Body of pancreas (tissue), 4 donors: ENCODE results near the gene PDE9A. TPM values are rescaled to one million over a fixed set of nuclear protein-coding genes. Genes with fewer than 3 reads are reported as not detected.

Experiments
- ATAC-seq: fragments of 150-250 bp; one replicate; pipeline ENCODE4 v1.9.1; 2016
- DNase-seq, 4 donors: peaks; one replicate each; pipeline ENCODE4 v3.0.0-alpha.2; 2019
- H3K27ac ChIP-seq, 4 donors: fragments of 200-600 bp; sonication (generic); 1 replicate in 3 of 4; 2 replicates in 1 of 4; pipeline versions ENCODE4 v1.5.1 to v1.6.1; 2016 to 2019; ENCODE audit warnings: mild to moderate bottlenecking in 1 of 4, mixed read lengths in 1 of 4, moderate library complexity in 1 of 4
- H3K27me3 ChIP-seq, 2 donors: fragments of 200-600 bp; sonication (generic); one replicate each; pipeline ENCODE4 v1.6.0; 2016; ENCODE audit warnings: mild to moderate bottlenecking in 1 of 2
- H3K36me3 ChIP-seq, 2 donors: fragments of 200-600 bp; sonication (generic); replicated peaks in 1 of 2; 2 replicates each; pipeline ENCODE4 v1.5.1; 2016; ENCODE audit warnings: low read depth in 2 of 2; ENCODE audit not compliant: insufficient read depth in 1 of 2
- H3K4me1 ChIP-seq: fragments of 200-600 bp; sonication (generic); one replicate; pipeline ENCODE4 v1.6.0; 2016
- H3K4me3 ChIP-seq, 2 donors: fragments of 200-600 bp; sonication (generic); 1 replicate in 1 of 2; 2 replicates in 1 of 2; pipeline ENCODE4 v1.5.1; 2016 to 2019
- H3K9me3 ChIP-seq, 3 donors: fragments of 200-600 bp; sonication (generic); 1 replicate in 2 of 3; 2 replicates in 1 of 3; pipeline ENCODE4 v1.5.1; 2016
- POLR2A ChIP-seq, 3 donors: fragments of 450-650 bp; IDR thresholded peaks; one replicate each; pipeline ENCODE4 v1.6.1; 2016; ENCODE audit warnings: antibody characterized with exemption in 3 of 3, mild to moderate bottlenecking in 2 of 3
- WGBS, 2 donors: methylation state at CpG; one replicate each; pipeline ENCODE4 v1.1.5; 2017; 5-methylcytosine and 5-hydroxymethylcytosine counted together
- intact Hi-C: fragments of 100-400 bp; cut with DNase I; formaldehyde crosslinking; loops from one replicate; pipeline ENCODE4 v1.15.1; 2023
- total RNA-seq, 2 donors: library from RNA; depleted of rRNA; stranded (reverse); fragments of >200 nt; gene quantifications; one replicate each; pipeline ENCODE4 v1.1.0, GENCODE V29; 2016
- TF ChIP-seq, protein P1 (sequence below), 7 experiments: fragments of 450-650 bp in 4 of 7; fragments of 200-600 bp in 3 of 7; sonication (generic) in 3 of 7; IDR thresholded peaks; one replicate each; pipeline ENCODE4 v1.5.1; 2016 to 2019; ENCODE audit warnings: antibody characterized with exemption in 7 of 7

The PDE9A gene
- total RNA-seq, 2 donors from 2014 or later: 5.2 to 7.9 TPM

GRCh38 chr21:42765656-42766055 is 112.2 kb downstream of the PDE9A start:
- Histone ChIP-seq H3K36me3 (peaks cover 0 to 4% of the 10 kb centered on the region in 2 donors), H3K4me1 (peaks cover 8% of the 10 kb centered on the region), H3K27me3 (no peaks in the 10 kb centered on the region), H3K9me3 (no peaks in the 10 kb centered on the region), H3K4me3 (no peak overlapping the region), H3K27ac (no peak overlapping the region)
- no peak for TF ChIP-seq POLR2A (IDR thresholded peaks at IDR 0.05)
- TF ChIP-seq, protein P1, sequence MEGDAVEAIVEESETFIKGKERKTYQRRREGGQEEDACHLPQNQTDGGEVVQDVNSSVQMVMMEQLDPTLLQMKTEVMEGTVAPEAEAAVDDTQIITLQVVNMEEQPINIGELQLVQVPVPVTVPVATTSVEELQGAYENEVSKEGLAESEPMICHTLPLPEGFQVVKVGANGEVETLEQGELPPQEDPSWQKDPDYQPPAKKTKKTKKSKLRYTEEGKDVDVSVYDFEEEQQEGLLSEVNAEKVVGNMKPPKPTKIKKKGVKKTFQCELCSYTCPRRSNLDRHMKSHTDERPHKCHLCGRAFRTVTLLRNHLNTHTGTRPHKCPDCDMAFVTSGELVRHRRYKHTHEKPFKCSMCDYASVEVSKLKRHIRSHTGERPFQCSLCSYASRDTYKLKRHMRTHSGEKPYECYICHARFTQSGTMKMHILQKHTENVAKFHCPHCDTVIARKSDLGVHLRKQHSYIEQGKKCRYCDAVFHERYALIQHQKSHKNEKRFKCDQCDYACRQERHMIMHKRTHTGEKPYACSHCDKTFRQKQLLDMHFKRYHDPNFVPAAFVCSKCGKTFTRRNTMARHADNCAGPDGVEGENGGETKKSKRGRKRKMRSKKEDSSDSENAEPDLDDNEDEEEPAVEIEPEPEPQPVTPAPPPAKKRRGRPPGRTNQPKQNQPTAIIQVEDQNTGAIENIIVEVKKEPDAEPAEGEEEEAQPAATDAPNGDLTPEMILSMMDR (IDR thresholded peaks at IDR 0.05): no peak
- ATAC-seq (no peak), DNase-seq (no peak)
- 78 to 88% methylated on average over 3 to 4 of the region's 4 CpGs for WGBS, 2 donors
- intact Hi-C loops: no loop called here

GRCh38 chr21:42766739-42767560 is 113.5 kb downstream of the PDE9A start:
- DNase-seq: no peak

DNA sequence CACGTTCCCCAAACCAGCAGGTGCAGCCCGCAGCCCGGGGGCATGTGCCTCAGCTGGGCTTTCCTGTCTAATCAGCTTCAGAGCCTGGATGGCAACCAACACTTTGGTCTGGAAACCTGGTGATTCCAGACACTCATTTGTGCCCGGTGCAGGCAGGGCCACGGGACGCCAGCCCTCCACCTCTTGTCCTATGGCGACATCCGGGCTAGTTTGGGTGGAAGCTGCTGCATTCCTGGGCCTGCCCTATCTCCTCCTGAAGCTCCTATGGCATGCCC is 114.1 kb downstream of the PDE9A start:
- Histone ChIP-seq H3K27ac (no peak overlapping the region), H3K9me3 (no peaks in the 10 kb centered on the region), H3K4me1 (no peaks in the 10 kb centered on the region), H3K36me3 (peaks cover 0 to 4% of the 10 kb centered on the region in 2 donors), H3K27me3 (no peaks in the 10 kb centered on the region), H3K4me3 (no peak overlapping the region)
- intact Hi-C loops: no loop called here
- DNase-seq (no peak), ATAC-seq (no peak)
- 77% methylated on average over 5 to 8 of the region's 8 CpGs for WGBS, 2 donors
- no peak for TF ChIP-seq POLR2A (IDR thresholded peaks at IDR 0.05)
- TF ChIP-seq, protein P1 (IDR thresholded peaks at IDR 0.05): no peak

More at GRCh38 chr21:42766739-42767560, 113.5 kb downstream of the PDE9A start:
- TF ChIP-seq, protein P1 (IDR thresholded peaks at IDR 0.05): no peak
- TF ChIP-seq POLR2A (IDR thresholded peaks at IDR 0.05): no peak
- peaks cover 0 to 4% of the 10 kb centered on the region in 2 donors for H3K36me3 ChIP-seq
- no peaks in the 10 kb centered on the region for H3K4me1 ChIP-seq
- no peak for ATAC-seq
- intact Hi-C loops: no loop called here
- no peaks in the 10 kb centered on the region for H3K9me3 ChIP-seq
- WGBS, 2 donors: 69 to 76% methylated on average over 18 to 24 of the region's 27 CpGs
- no peak overlapping the region for H3K4me3 ChIP-seq
- H3K27me3 ChIP-seq: no peaks in the 10 kb centered on the region
- H3K27ac ChIP-seq: no peak overlapping the region

DNA sequence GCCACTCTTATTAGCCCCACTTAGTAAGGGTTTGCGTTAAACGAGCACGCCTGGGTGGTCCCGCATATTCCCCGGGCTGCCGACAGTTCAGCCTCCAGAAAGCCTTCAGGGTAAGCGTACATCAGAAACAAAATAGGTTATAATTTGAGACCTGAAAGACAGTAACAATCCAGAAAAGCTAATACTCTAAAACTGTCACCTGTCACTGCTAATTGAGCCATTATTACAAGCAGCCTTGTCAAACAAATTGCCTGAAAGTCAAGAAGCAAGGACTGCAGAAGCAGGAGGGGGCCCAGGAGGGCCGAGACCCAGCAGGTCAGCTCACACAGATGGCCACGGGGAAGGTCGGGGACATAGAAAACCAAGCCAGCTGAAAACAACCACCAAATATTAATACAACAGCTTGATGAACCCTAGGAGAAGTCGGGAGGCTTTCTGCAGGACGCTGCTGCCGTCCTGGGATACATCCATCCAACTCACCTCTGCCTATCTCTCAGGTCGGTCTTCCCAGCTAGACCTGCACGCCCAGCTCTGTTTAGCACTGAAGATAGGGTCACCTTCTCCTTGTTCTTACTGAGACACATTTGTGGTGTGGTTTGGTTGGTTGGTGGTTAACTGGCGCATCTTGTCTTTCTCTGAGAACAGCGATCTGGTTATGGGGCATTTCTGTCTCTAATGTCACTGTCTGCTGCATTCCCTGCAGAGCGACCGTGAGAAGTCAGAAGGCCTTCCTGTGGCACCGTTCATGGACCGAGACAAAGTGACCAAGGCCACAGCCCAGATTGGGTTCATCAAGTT is 115.1 kb downstream of the PDE9A start:
- TF ChIP-seq, protein P1 (IDR thresholded peaks at IDR 0.05): no peak
- no peak for TF ChIP-seq POLR2A (IDR thresholded peaks at IDR 0.05)
- H3K27me3 ChIP-seq: no peaks in the 10 kb centered on the region
- intact Hi-C loops: no loop called here
- no peak for ATAC-seq
- H3K9me3 ChIP-seq: no peaks in the 10 kb centered on the region
- H3K4me3 ChIP-seq: no peak overlapping the region
- WGBS, 2 donors: 80 to 83% methylated on average over 21 of the region's 21 CpGs
- H3K27ac ChIP-seq: no peak overlapping the region
- no peaks in the 10 kb centered on the region for H3K4me1 ChIP-seq
- DNase-seq: no peak
- peaks cover 0 to 4% of the 10 kb centered on the region in 2 donors for H3K36me3 ChIP-seq
